Measurements from ENCODE around the gene ZNF219. TPM values are rescaled to one million over a fixed set of nuclear protein-coding genes. Genes with fewer than 3 reads are reported as not detected.

Gene ZNF219
- 1 to 10 TPM; 5.0 to 6.2 TPM for total RNA-seq

- peak; percentile 17 for DNase-seq
- H3K4me3 Mint-ChIP-seq = peak within 1 kb of the TSS; percentile 77
Observed at GRCh38 chr14:21098076-21098891, at the start of gene ZNF219. TSS of gene ZNF219 (minus strand) at chr14:21098655. CDS start at chr14:21093591, 5,064 bp downstream.

GRCh38 chr14:21145437-21145836 lies 47.0 kb upstream of the ZNF219 start:
- POLR2A ChIA-PET = no interaction called here
- H3K4me3 Mint-ChIP-seq = no peak overlapping the region

More at GRCh38 chr14:21098076-21098891, at the start of gene ZNF219:
- no peaks in the 10 kb centered on the region for H3K9me3 Mint-ChIP-seq
- ChIA-PET CTCF (interaction anchor here (0.6 to 1.5 kb wide), 3 partner anchors 10 to 78 kb away, joined by 3 to 5 read pairs (median 4); no protein-coding TSS in a partner anchor), POLR2A (no interaction called here)
- H3K36me3 Mint-ChIP-seq (ENCODE audit: low read depth) = no peaks in the 10 kb centered on the region
- peaks cover 39% of the 10 kb centered on the region for H3K4me1 Mint-ChIP-seq
- H3K27me3 Mint-ChIP-seq = peaks cover 18% of the 10 kb centered on the region
- peak within 1 kb of the TSS; percentile 38 for H3K27ac Mint-ChIP-seq

GRCh38 chr14:21142357-21142756 lies 43.9 kb upstream of the ZNF219 start:
- Mint-ChIP-seq H3K4me1 (no peaks in the 10 kb centered on the region), H3K9me3 (peaks cover 11% of the 10 kb centered on the region), H3K27ac (no peak overlapping the region), H3K27me3 (peaks cover 2% of the 10 kb centered on the region), H3K36me3 (ENCODE audit: low read depth) (peaks cover 3% of the 10 kb centered on the region), H3K4me3 (no peak overlapping the region)
- DNase-seq = no peak
- ChIA-PET CTCF (no interaction called here), POLR2A (no interaction called here)

More at GRCh38 chr14:21145437-21145836, 47.0 kb upstream of the ZNF219 start:
- peaks cover 6% of the 10 kb centered on the region for H3K27me3 Mint-ChIP-seq
- H3K36me3 Mint-ChIP-seq (ENCODE audit: low read depth) = peaks cover 3% of the 10 kb centered on the region
- no peak for DNase-seq
- CTCF ChIA-PET = interaction anchor here (2.6 kb wide), 1 partner anchor 11 kb away, joined by 9 read pairs; the partner anchor contains the start of gene OR5AU1
- H3K27ac Mint-ChIP-seq = no peak overlapping the region
- H3K9me3 Mint-ChIP-seq = peaks cover 11% of the 10 kb centered on the region
- no peaks in the 10 kb centered on the region for H3K4me1 Mint-ChIP-seq

- CTCF ChIA-PET = no interaction called here
- Mint-ChIP-seq H3K36me3 (ENCODE audit: low read depth) (no peaks in the 10 kb centered on the region), H3K4me3 (no peak overlapping the region), H3K4me1 (no peaks in the 10 kb centered on the region), H3K27me3 (peaks cover 6% of the 10 kb centered on the region), H3K27ac (no peak overlapping the region), H3K9me3 (no peaks in the 10 kb centered on the region)
- POLR2A ChIA-PET = no interaction called here
- DNase-seq = no peak
Observed at GRCh38 chr14:21136024-21136423, 37.6 kb upstream of the ZNF219 start.

GRCh38 chr14:21133901-21134300 lies 35.4 kb upstream of the ZNF219 start:
- Mint-ChIP-seq H3K27me3 (peaks cover 12% of the 10 kb centered on the region), H3K27ac (no peak overlapping the region)

GRCh38 chr14:21123429-21123828 lies 25.0 kb upstream of the ZNF219 start:
- no peak overlapping the region for H3K27ac Mint-ChIP-seq
- peaks cover 32% of the 10 kb centered on the region for H3K27me3 Mint-ChIP-seq
- H3K4me3 Mint-ChIP-seq = no peak overlapping the region
- DNase-seq = no peak
- ChIA-PET POLR2A (no interaction called here), CTCF (interaction anchor here (0.7 to 3.7 kb wide), 2 partner anchors 20 to 69 kb away, joined by 3 to 12 read pairs; no protein-coding TSS in a partner anchor)
- H3K9me3 Mint-ChIP-seq = no peaks in the 10 kb centered on the region
- H3K4me1 Mint-ChIP-seq = peaks cover 3% of the 10 kb centered on the region
- no peaks in the 10 kb centered on the region for H3K36me3 Mint-ChIP-seq (ENCODE audit: low read depth)

More at GRCh38 chr14:21133901-21134300, 35.4 kb upstream of the ZNF219 start:
- ChIA-PET POLR2A (no interaction called here), CTCF (no interaction called here)
- Mint-ChIP-seq H3K36me3 (ENCODE audit: low read depth) (no peaks in the 10 kb centered on the region), H3K4me1 (no peaks in the 10 kb centered on the region), H3K9me3 (no peaks in the 10 kb centered on the region), H3K4me3 (no peak overlapping the region)
- DNase-seq = no peak

GRCh38 chr14:21121122-21121521 lies 22.7 kb upstream of the ZNF219 start:
- Mint-ChIP-seq H3K27me3 (peaks cover 15% of the 10 kb centered on the region), H3K4me3 (no peak overlapping the region), H3K36me3 (ENCODE audit: low read depth) (no peaks in the 10 kb centered on the region), H3K4me1 (peaks cover 3% of the 10 kb centered on the region), H3K9me3 (no peaks in the 10 kb centered on the region), H3K27ac (no peak overlapping the region)
- ChIA-PET POLR2A (no interaction called here), CTCF (no interaction called here)
- no peak for DNase-seq

GRCh38 chr14:21120686-21121085 lies 22.2 kb upstream of the ZNF219 start:
- H3K4me1 Mint-ChIP-seq = peaks cover 3% of the 10 kb centered on the region
- peaks cover 14% of the 10 kb centered on the region for H3K27me3 Mint-ChIP-seq
- H3K9me3 Mint-ChIP-seq = no peaks in the 10 kb centered on the region
- H3K36me3 Mint-ChIP-seq (ENCODE audit: low read depth) = no peaks in the 10 kb centered on the region
- ChIA-PET CTCF (no interaction called here), POLR2A (no interaction called here)
- H3K4me3 Mint-ChIP-seq = no peak overlapping the region
- no peak overlapping the region for H3K27ac Mint-ChIP-seq
- DNase-seq = no peak

- ChIA-PET CTCF (interaction anchor here (1.7 kb wide), 1 partner anchor 9 kb away, joined by 4 read pairs; no protein-coding TSS in a partner anchor), POLR2A (no interaction called here)
- Mint-ChIP-seq H3K9me3 (no peaks in the 10 kb centered on the region), H3K27me3 (peaks cover 9% of the 10 kb centered on the region), H3K4me1 (peaks cover 3% of the 10 kb centered on the region), H3K36me3 (ENCODE audit: low read depth) (no peaks in the 10 kb centered on the region), H3K27ac (no peak overlapping the region), H3K4me3 (no peak overlapping the region)
- no peak for DNase-seq
Observed at GRCh38 chr14:21118933-21119332, 20.5 kb upstream of the ZNF219 start.

GRCh38 chr14:21113369-21113768 lies 14.9 kb upstream of the ZNF219 start:
- Mint-ChIP-seq H3K27ac (no peak overlapping the region), H3K27me3 (no peaks in the 10 kb centered on the region), H3K4me1 (peaks cover 4% of the 10 kb centered on the region), H3K36me3 (ENCODE audit: low read depth) (no peaks in the 10 kb centered on the region), H3K4me3 (no peak overlapping the region), H3K9me3 (no peaks in the 10 kb centered on the region)
- POLR2A ChIA-PET = no interaction called here
- DNase-seq = no peak
- CTCF ChIA-PET = no interaction called here

- Mint-ChIP-seq H3K4me3 (no peak overlapping the region), H3K36me3 (ENCODE audit: low read depth) (no peaks in the 10 kb centered on the region), H3K4me1 (peaks cover 4% of the 10 kb centered on the region), H3K27ac (no peak overlapping the region), H3K27me3 (no peaks in the 10 kb centered on the region), H3K9me3 (no peaks in the 10 kb centered on the region)
- ChIA-PET POLR2A (no interaction called here), CTCF (no interaction called here)
- DNase-seq = no peak
Observed at GRCh38 chr14:21112255-21112654, 13.8 kb upstream of the ZNF219 start.

GRCh38 chr14:21109377-21110138 lies 11.1 kb upstream of the ZNF219 start:
- Mint-ChIP-seq H3K27me3 (no peaks in the 10 kb centered on the region), H3K9me3 (no peaks in the 10 kb centered on the region), H3K36me3 (ENCODE audit: low read depth) (peaks cover 1% of the 10 kb centered on the region), H3K4me1 (peaks cover 15% of the 10 kb centered on the region), H3K27ac (no peak overlapping the region), H3K4me3 (no peak overlapping the region)
- CTCF ChIA-PET = interaction anchor here (1.0 to 2.7 kb wide), 5 partner anchors 10 to 95 kb away, joined by 3 to 14 read pairs (median 4); no protein-coding TSS in a partner anchor
- DNase-seq = no peak
- POLR2A ChIA-PET = no interaction called here

- Mint-ChIP-seq H3K27ac (no peak overlapping the region), H3K4me1 (peaks cover 17% of the 10 kb centered on the region), H3K4me3 (no peak overlapping the region), H3K27me3 (no peaks in the 10 kb centered on the region), H3K9me3 (no peaks in the 10 kb centered on the region), H3K36me3 (ENCODE audit: low read depth) (peaks cover 1% of the 10 kb centered on the region)
- DNase-seq = no peak
- POLR2A ChIA-PET = no interaction called here
- CTCF ChIA-PET = interaction anchor here (1.0 to 2.7 kb wide), 3 partner anchors 16 to 94 kb away, joined by 3 to 14 read pairs (median 4); no protein-coding TSS in a partner anchor
Observed at GRCh38 chr14:21108791-21109190, 10.3 kb upstream of the ZNF219 start.
